ENCODE measurements around the gene NUP153.

GRCh38 chr6:17648745-17649144 is 58.0 kb downstream of the NUP153 start:
- TF ChIP-seq CTCF (IDR thresholded peaks at IDR 0.05) (no peak), EP300 (IDR thresholded peaks at IDR 0.05) (no peak)

Measured in sigmoid colon (tissue), 4 donors.